ENCODE measurements around the gene FAM50A.
A peak's percentile ranks its signal among the peaks of the same experiment; 100 is the strongest.

FAM50A gene

DNA sequence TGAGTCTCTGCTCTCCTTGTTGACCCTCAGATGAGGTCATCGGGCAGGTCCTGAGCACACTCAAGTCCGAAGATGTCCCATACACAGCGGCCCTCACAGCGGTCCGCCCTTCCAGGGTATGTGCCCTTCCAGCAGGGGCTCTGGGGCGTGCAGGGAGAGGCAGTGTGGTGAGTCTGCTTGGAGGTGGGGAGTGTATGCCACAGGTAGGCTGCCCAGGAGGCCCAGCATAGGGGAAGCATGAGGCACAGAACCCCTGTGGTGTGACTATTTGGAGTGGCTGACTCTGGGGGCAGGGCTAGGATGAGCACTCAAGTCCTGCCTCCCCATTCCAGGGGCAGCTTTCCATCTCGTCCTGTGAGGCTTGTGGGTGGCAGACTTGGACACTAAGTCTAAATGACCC, 10.3 kb upstream of the FAM50A start:
- Histone ChIP-seq H3K36me3 (ENCODE audit: control insufficient read depth in 1 of 2, insufficient read depth in 2 of 2, low read length in 2 of 2) (peaks cover 8 to 23% of the 10 kb centered on the region in 2 donors), H3K27ac (ENCODE audit: low read length) (no peak overlapping the region), H3K27me3 (ENCODE audit: low read depth, low read length) (no peaks in the 10 kb centered on the region), H3K9me3 (ENCODE audit: control insufficient read depth in 1 of 2, low read length in 2 of 2) (no peaks in the 10 kb centered on the region), H3K4me3 (ENCODE audit: low read depth in 1 of 2, low read length in 2 of 2) (no peak overlapping the region), H3K4me1 (ENCODE audit: control insufficient read depth in 1 of 2, insufficient read depth in 2 of 2, low read length in 2 of 2) (peaks cover 2 to 27% of the 10 kb centered on the region in 2 donors)

DNA sequence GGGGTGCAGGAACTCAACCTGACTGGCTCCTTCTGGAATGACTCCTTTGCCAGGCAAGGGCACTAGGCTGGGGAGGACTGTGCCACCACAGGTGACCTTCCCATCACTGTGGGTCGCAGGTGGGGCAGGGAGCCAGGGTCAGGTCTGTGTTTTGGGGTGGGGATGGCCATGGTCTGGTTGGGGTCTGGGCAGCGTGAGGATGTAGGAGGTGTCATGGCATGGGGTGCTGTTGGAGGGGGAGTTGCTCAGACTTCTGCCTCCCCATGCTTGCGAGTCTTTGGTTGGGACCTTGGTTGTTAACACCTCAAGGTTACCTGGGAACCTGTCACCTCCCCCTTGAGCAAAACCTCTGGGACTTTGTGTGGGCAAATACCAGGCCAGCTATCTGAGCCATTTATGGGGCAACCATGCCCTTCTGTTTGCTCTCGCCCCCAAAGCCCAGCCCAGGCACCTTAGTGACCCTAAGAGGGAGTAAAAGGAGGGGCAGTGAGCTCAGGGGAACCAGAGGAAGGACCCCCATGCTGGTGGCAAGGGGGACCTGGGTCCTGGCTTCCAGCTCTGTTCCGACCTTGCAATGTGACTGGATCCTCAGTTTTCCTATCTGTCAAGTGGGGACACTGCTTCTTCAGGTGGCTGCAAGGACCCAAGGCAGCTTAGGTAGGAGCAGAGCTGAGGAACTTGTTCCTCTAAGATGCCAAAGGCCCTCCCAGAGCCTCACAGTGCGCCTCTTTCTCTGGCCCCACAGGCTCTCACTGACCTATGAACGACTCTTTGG, 9.4 kb upstream of the FAM50A start:
- Histone ChIP-seq H3K36me3 (ENCODE audit: control insufficient read depth in 1 of 2, insufficient read depth in 2 of 2, low read length in 2 of 2) (peaks cover 8 to 23% of the 10 kb centered on the region in 2 donors), H3K4me1 (ENCODE audit: control insufficient read depth in 1 of 2, insufficient read depth in 2 of 2, low read length in 2 of 2) (peaks cover 2 to 27% of the 10 kb centered on the region in 2 donors), H3K27me3 (ENCODE audit: low read depth, low read length) (no peaks in the 10 kb centered on the region), H3K27ac (ENCODE audit: low read length) (no peak overlapping the region), H3K4me3 (ENCODE audit: low read depth in 1 of 2, low read length in 2 of 2) (no peak overlapping the region), H3K9me3 (ENCODE audit: control insufficient read depth in 1 of 2, low read length in 2 of 2) (no peaks in the 10 kb centered on the region)

DNA sequence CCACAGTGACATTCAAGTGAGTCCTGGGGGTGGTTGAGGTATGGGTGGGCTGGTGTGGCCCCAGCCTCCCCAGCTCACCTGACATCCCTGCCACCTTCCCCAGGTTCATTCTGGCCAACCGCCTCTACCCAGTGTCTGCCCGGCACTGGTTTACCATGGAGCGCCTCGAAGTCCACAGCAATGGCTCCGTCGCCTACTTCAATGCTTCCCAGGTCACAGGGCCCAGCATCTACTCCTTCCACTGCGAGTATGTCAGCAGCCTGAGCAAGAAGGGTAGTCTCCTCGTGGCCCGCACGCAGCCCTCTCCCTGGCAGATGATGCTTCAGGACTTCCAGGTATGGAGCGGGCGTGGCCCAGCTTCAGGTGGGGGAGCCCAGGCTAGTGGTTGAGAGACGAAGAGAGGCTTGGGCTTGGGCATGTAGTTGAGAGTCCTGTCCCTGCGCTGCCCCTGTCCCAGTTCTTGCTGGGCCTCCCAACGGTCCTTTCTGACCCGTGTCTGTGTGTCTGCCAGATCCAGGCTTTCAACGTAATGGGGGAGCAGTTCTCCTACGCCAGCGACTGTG, 8.7 kb upstream of the FAM50A start:
- peaks cover 8 to 29% of the 10 kb centered on the region in 2 donors for H3K36me3 ChIP-seq (ENCODE audit: control insufficient read depth in 1 of 2, insufficient read depth in 2 of 2, low read length in 2 of 2)
- no peaks in the 10 kb centered on the region for H3K9me3 ChIP-seq (ENCODE audit: control insufficient read depth in 1 of 2, low read length in 2 of 2)
- no peaks in the 10 kb centered on the region for H3K27me3 ChIP-seq (ENCODE audit: low read depth, low read length)
- no peak overlapping the region for H3K27ac ChIP-seq (ENCODE audit: low read length)
- peaks cover 2 to 21% of the 10 kb centered on the region in 2 donors for H3K4me1 ChIP-seq (ENCODE audit: control insufficient read depth in 1 of 2, insufficient read depth in 2 of 2, low read length in 2 of 2)
- H3K4me3 ChIP-seq (ENCODE audit: low read depth in 1 of 2, low read length in 2 of 2), result no peak overlapping the region

DNA sequence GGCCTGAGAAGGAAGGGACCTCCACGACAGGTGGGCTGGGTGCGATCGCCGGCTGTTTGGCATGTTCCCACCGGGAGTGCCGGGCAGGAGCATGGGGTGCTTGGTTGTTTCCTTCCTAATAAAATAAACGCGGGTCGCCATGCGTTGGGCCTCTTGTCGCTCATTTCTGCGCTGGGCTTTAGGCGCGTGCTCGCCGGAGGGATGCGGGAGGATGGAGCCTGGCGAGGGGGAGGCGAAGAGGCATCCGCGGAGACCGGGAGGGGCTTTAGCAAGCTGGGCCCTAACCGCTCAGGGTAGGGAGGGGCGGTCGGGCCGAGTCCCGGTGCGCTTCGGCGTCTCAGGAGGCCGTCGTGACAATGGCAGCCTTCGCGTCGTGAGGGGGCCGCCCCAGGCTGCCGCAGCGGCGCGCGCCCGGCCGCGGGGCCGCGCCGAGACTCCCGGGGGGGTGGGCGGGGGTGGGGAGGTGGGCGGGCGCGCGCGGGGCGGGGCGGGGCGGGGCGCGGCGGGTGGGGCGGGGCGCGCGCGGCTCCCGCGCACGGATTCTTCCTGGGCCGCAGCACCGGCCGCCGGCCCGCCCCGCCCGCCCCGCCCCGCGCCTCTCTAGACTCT, 7.5 kb upstream of the FAM50A start:
- peaks cover 8 to 32% of the 10 kb centered on the region in 2 donors for H3K36me3 ChIP-seq (ENCODE audit: control insufficient read depth in 1 of 2, insufficient read depth in 2 of 2, low read length in 2 of 2)
- peaks cover 2 to 16% of the 10 kb centered on the region in 2 donors for H3K4me1 ChIP-seq (ENCODE audit: control insufficient read depth in 1 of 2, insufficient read depth in 2 of 2, low read length in 2 of 2)
- H3K27me3 ChIP-seq (ENCODE audit: low read depth, low read length), result no peaks in the 10 kb centered on the region
- no peak overlapping the region for H3K27ac ChIP-seq (ENCODE audit: low read length)
- no peaks in the 10 kb centered on the region for H3K9me3 ChIP-seq (ENCODE audit: control insufficient read depth in 1 of 2, low read length in 2 of 2)
- peak overlapping the region in 1 of 2 donors; percentile 42 for H3K4me3 ChIP-seq (ENCODE audit: low read depth in 1 of 2, low read length in 2 of 2)

DNA sequence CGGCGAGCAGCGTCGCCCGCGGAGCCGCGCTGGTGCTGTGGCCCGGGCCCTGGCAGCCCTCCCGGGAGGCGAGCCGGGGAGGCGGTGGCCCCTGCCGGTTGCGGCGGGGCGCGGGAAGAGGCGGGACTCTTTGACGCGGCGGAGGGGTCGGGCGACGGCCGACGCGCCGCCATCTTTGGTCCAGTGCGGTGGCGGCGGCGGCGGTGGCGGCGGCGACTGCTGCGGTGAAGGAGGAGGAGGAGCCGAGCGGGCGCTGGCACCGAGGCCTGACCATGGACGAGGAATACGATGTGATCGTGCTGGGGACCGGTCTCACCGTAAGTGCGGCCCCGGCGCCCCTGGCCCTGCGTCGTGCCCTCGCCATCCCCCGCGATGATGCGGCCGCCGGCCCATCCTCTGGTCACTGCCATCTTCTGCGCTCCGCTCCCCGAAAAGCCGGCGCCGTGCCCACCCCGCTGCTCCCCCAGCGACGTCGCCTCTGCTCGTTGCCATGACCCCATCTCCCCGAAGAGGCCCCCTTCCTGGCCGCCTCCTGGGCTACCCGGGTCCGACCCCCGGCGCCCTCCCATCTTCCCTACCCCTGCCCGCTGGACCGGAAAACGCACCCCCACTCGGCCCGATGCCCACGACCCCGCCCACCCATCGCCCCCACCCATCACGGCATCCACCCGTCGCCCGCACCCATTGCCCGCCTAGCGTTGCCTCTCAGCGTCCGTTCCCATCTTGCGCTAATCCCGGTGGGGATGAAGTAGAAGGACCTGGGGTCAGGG, 6.8 kb upstream of the FAM50A start, which contains the start of gene GDI1:
Gene GDI1, plus strand, starts transcription at position 172 of the 770 bp plus-strand sequence. Its CDS starts 101 bp downstream, at position 273.
- H3K27ac ChIP-seq (ENCODE audit: low read length), result no peak within 1 kb of the TSS
- H3K9me3 ChIP-seq (ENCODE audit: control insufficient read depth in 1 of 2, low read length in 2 of 2), result no peaks in the 10 kb centered on the region
- peaks cover 2 to 16% of the 10 kb centered on the region in 2 donors for H3K4me1 ChIP-seq (ENCODE audit: control insufficient read depth in 1 of 2, insufficient read depth in 2 of 2, low read length in 2 of 2)
- H3K36me3 ChIP-seq (ENCODE audit: control insufficient read depth in 1 of 2, insufficient read depth in 2 of 2, low read length in 2 of 2), result peaks cover 8 to 34% of the 10 kb centered on the region in 2 donors
- H3K27me3 ChIP-seq (ENCODE audit: low read depth, low read length), result no peaks in the 10 kb centered on the region
- H3K4me3 ChIP-seq (ENCODE audit: low read depth in 1 of 2, low read length in 2 of 2), result peak within 1 kb of the TSS; percentile 68 to 69

DNA sequence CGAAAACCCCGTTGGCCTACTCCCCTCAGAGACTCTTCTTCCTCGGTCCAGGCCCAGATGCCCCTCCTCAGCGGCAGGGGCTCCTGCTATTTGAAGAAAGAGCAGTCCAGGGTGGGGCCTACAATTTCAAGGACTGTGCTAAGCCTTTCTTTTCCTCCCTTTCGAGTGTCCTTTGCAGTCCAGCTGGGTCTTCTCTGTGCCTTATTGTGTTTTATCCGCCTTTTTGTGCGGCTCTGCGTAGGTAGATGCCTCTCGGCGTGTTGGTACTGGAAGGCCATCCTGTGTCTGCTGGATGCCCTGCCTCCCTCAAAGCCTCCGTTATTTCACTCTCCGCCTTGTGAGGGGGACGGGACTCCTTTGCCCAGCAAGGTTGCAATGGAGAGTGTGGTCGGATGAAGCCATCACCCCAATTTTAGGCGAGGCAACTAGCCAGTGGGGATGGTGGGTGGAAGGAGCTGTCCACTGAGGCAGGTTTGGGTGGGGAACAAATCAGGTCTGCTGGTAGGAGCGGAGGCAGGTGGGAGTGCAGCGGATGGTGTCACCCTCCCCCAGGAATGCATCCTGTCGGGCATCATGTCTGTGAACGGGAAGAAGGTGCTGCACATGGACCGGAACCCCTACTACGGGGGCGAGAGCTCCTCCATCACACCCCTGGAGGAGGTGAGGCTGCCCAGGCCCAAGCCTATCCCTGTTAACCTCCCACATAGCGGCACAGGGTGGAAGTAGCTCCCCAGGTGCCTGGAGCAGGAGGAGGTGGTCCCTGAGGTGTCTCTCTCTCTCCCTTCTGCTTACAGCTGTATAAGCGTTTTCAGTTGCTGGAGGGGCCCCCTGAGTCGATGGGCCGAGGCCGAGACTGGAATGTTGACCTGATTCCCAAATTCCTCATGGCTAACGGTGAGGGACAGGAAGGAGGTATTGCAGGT, 5.7 kb upstream of the FAM50A start:
- Histone ChIP-seq H3K27me3 (ENCODE audit: low read depth, low read length) (no peaks in the 10 kb centered on the region), H3K36me3 (ENCODE audit: control insufficient read depth in 1 of 2, insufficient read depth in 2 of 2, low read length in 2 of 2) (peaks cover 5 to 32% of the 10 kb centered on the region in 2 donors), H3K4me1 (ENCODE audit: control insufficient read depth in 1 of 2, insufficient read depth in 2 of 2, low read length in 2 of 2) (peaks cover 2 to 16% of the 10 kb centered on the region in 2 donors), H3K9me3 (ENCODE audit: control insufficient read depth in 1 of 2, low read length in 2 of 2) (no peaks in the 10 kb centered on the region), H3K27ac (ENCODE audit: low read length) (no peak overlapping the region), H3K4me3 (ENCODE audit: low read depth in 1 of 2, low read length in 2 of 2) (peak overlapping the region; percentile 68 to 69)

DNA sequence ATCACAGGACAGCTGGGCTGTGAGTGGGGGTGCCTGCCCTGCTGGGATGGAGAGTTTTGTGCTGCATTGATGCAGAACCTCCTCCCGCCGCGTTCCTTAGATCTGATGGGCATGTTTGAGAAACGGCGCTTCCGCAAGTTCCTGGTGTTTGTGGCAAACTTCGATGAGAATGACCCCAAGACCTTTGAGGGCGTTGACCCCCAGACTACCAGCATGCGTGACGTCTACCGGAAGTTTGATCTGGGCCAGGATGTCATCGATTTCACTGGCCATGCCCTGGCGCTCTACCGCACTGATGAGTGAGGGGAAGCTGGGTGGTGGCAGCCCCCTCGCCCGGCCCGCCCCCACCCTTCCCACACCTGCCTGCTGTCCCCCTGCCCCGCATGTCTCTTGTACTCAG, 4.1 kb upstream of the FAM50A start:
- peaks cover 0 to 24% of the 10 kb centered on the region in 2 donors for H3K36me3 ChIP-seq (ENCODE audit: control insufficient read depth in 1 of 2, insufficient read depth in 2 of 2, low read length in 2 of 2)
- H3K4me1 ChIP-seq (ENCODE audit: control insufficient read depth in 1 of 2, insufficient read depth in 2 of 2, low read length in 2 of 2), result peaks cover 2 to 23% of the 10 kb centered on the region in 2 donors
- H3K27ac ChIP-seq (ENCODE audit: low read length), result no peak overlapping the region
- no peaks in the 10 kb centered on the region for H3K27me3 ChIP-seq (ENCODE audit: low read depth, low read length)
- no peaks in the 10 kb centered on the region for H3K9me3 ChIP-seq (ENCODE audit: control insufficient read depth in 1 of 2, low read length in 2 of 2)
- no peak overlapping the region for H3K4me3 ChIP-seq (ENCODE audit: low read depth in 1 of 2, low read length in 2 of 2)

DNA sequence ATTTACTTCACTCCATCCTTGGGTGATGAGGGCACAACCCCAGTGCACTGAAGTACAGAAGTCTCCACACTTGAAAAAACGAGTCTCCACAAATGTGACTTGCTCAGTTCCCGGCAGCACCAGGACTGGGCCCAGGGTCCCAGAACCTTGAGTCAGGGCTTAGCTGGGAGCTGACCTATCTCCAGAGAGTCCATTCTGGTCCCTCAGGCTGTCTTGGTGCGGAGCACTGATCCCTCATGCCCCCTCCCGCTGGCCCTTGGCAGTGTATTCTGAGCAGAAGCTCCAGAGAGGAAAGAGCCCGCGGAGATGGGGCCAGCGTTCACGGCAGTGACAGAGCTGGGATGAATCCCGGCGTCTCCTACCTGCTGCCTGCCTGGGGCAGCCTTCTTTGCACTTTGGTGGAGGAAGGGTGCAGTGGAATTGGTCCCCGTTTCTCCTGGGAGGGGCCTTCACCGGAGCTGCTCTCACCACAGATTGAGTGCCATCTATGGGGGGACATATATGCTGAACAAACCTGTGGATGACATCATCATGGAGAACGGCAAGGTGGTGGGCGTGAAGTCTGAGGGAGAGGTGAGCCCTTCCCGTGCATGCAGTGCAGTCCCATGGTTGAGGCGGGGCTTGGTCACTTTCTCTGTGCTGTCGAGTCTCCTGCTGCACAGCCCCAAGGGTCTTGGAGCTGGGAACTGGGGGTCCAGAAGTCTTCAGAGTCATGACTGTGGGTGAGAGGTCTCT, 3.2 kb upstream of the FAM50A start:
- Histone ChIP-seq H3K4me3 (ENCODE audit: low read depth in 1 of 2, low read length in 2 of 2) (no peak overlapping the region), H3K27me3 (ENCODE audit: low read depth, low read length) (no peaks in the 10 kb centered on the region), H3K9me3 (ENCODE audit: control insufficient read depth in 1 of 2, low read length in 2 of 2) (no peaks in the 10 kb centered on the region), H3K27ac (ENCODE audit: low read length) (no peak overlapping the region), H3K36me3 (ENCODE audit: control insufficient read depth in 1 of 2, insufficient read depth in 2 of 2, low read length in 2 of 2) (peaks cover 0 to 24% of the 10 kb centered on the region in 2 donors), H3K4me1 (ENCODE audit: control insufficient read depth in 1 of 2, insufficient read depth in 2 of 2, low read length in 2 of 2) (peaks cover 2 to 33% of the 10 kb centered on the region in 2 donors)

DNA sequence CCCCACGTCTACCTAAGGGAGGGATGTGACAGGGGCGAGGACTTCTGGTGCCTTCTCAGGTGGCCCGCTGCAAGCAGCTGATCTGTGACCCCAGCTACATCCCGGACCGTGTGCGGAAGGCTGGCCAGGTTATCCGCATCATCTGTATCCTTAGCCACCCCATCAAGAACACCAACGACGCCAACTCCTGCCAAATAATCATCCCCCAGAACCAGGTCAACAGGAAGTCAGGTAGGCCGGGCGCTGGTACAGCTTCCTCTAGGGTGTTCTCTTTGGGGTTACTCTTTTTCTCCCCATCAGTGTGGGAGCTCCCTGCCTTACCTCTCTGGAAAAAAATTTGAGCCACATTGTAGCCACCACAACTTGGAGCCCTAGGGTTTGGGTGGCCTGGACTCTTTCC, 2.4 kb upstream of the FAM50A start:
- Histone ChIP-seq H3K9me3 (ENCODE audit: control insufficient read depth in 1 of 2, low read length in 2 of 2) (no peaks in the 10 kb centered on the region), H3K27me3 (ENCODE audit: low read depth, low read length) (no peaks in the 10 kb centered on the region), H3K27ac (ENCODE audit: low read length) (no peak overlapping the region)

More for the DNA sequence above, 2.4 kb upstream of the FAM50A start:
- no peak overlapping the region for H3K4me3 ChIP-seq (ENCODE audit: low read depth in 1 of 2, low read length in 2 of 2)
- peaks cover 0 to 24% of the 10 kb centered on the region in 2 donors for H3K36me3 ChIP-seq (ENCODE audit: control insufficient read depth in 1 of 2, insufficient read depth in 2 of 2, low read length in 2 of 2)
- peaks cover 2 to 31% of the 10 kb centered on the region in 2 donors for H3K4me1 ChIP-seq (ENCODE audit: control insufficient read depth in 1 of 2, insufficient read depth in 2 of 2, low read length in 2 of 2)

Data from muscle layer of duodenum (tissue), 2 donors.